Bronchial epithelial cell (primary cell): ENCODE data around the gene PAX5. TPM values are rescaled to one million over a fixed set of nuclear protein-coding genes. Genes with fewer than 3 reads are reported as not detected.

Source experiments
- DNase-seq: peaks from one replicate; pipeline ENCODE4 v3.0.0-alpha.2; 2010; ENCODE audit warnings: low read depth
- FAIRE-seq: peaks from 2 replicates; lab custom pipeline; 2011; peaks lifted over from hg19 to GRCh38; lab: Jason Lieb, UNC
- H3K27me3 ChIP-seq: 2 replicates; pipeline ENCODE4 v1.5.1; 2011; ENCODE audit warnings: low read length; ENCODE audit not compliant: control insufficient read depth, insufficient read depth
- H3K36me3 ChIP-seq: 2 replicates; pipeline ENCODE4 v1.5.1; 2011; ENCODE audit warnings: low read length; ENCODE audit not compliant: control insufficient read depth, insufficient read depth
- H3K4me3 ChIP-seq: 2 replicates; pipeline ENCODE4 v1.5.1; 2011; ENCODE audit warnings: mild to moderate bottlenecking, low read depth, low read length, control low read depth
- CTCF ChIP-seq: IDR thresholded peaks from 2 replicates; pipeline ENCODE4 v1.5.1; 2011; ENCODE audit warnings: mild to moderate bottlenecking, moderate library complexity, low read length, control low read depth, inconsistent platforms; ENCODE audit not compliant: insufficient read depth, severe bottlenecking
- total RNA-seq: library from RNA; depleted of rRNA; stranded (reverse); fragments of >200 nt; gene quantifications from 2 replicates; pipeline ENCODE4 v1.2.1, GENCODE V29; 2014

PAX5 gene
- total RNA-seq, 1 donor from 2014 or later, result not detected

- Histone ChIP-seq H3K36me3 (no peaks in the 10 kb centered on the region), H3K27me3 (peaks cover 4% of the 10 kb centered on the region), H3K4me3 (no peak overlapping the region)
- TF ChIP-seq CTCF, result peak; percentile 87
- DNase-seq (peak; percentile 30), FAIRE-seq (no peak)
These were observed 171.6 kb downstream of the PAX5 start for GRCh38 chr9:36862206-36863145.

GRCh38 chr9:36861528-36862205 is 172.4 kb downstream of the PAX5 start:
- FAIRE-seq (no peak), DNase-seq (no peak)
- Histone ChIP-seq H3K36me3 (no peaks in the 10 kb centered on the region), H3K27me3 (peaks cover 4% of the 10 kb centered on the region), H3K4me3 (no peak overlapping the region)
- TF ChIP-seq CTCF, result no peak

GRCh38 chr9:36858805-36859375 is 175.2 kb downstream of the PAX5 start:
- no peak for TF ChIP-seq CTCF
- no peaks in the 10 kb centered on the region for H3K36me3 ChIP-seq
- no peak overlapping the region for H3K4me3 ChIP-seq
- peaks cover 4% of the 10 kb centered on the region for H3K27me3 ChIP-seq
- FAIRE-seq, result no peak
- peak; percentile 37 for DNase-seq

- Histone ChIP-seq H3K4me3 (no peak overlapping the region), H3K36me3 (no peaks in the 10 kb centered on the region), H3K27me3 (peaks cover 5% of the 10 kb centered on the region)
- no peak for FAIRE-seq
- TF ChIP-seq CTCF, result peak; percentile 40
- peak; percentile 16 for DNase-seq
These were observed 178.4 kb downstream of the PAX5 start for GRCh38 chr9:36855448-36856315.

GRCh38 chr9:36854751-36855150 is 179.3 kb downstream of the PAX5 start:
- Histone ChIP-seq H3K4me3 (no peak overlapping the region), H3K36me3 (no peaks in the 10 kb centered on the region), H3K27me3 (peaks cover 5% of the 10 kb centered on the region)
- no peak for FAIRE-seq
- no peak for DNase-seq
- TF ChIP-seq CTCF, result no peak
